Gastrocnemius medialis (tissue), 4 donors: Measurements from ENCODE around the gene POLA1.
"Not testable (repeated sequence)": the region's sequence is repeated elsewhere in the genome, so short reads cannot be mapped to it uniquely, and the experiment has no call there.

Experiments
- CTCF ChIP-seq, 5 experiments: fragments of 450-650 bp in 3 of 5; fragments of 200-600 bp in 2 of 5; sonication (generic) in 2 of 5; IDR thresholded peaks in 4 of 5; conservative IDR thresholded peaks in 1 of 5; 1 replicate in 4 of 5; 2 replicates in 1 of 5; pipeline ENCODE4 v1.5.1; 2016 to 2019; ENCODE audit warnings: antibody characterized with exemption in 5 of 5, mild to moderate bottlenecking in 3 of 5, moderate library complexity in 3 of 5
- POLR2A ChIP-seq, 2 donors: fragments of 450-650 bp; IDR thresholded peaks; one replicate each; pipeline ENCODE4 v1.6.1; 2017; ENCODE audit warnings: antibody characterized with exemption in 2 of 2, mild to moderate bottlenecking in 2 of 2, moderate library complexity in 2 of 2

- TF ChIP-seq CTCF (IDR thresholded peaks at IDR 0.05 in 4 of 5, conservative IDR thresholded peaks at IDR 0.05 in 1 of 5); POLR2A (IDR thresholded peaks at IDR 0.05): not testable (repeated sequence)
Measured at GRCh38 chrX:24655679-24656078, 38.0 kb upstream of the POLA1 start.
